HEK293 (cell line): ENCODE measurements around the gene HSPB6.

Source experiments
- BCL11A ChIP-seq: fragments of 450-650 bp; formaldehyde crosslinking; IDR thresholded peaks from 2 replicates; pipeline ENCODE4 v1.5.1; 2016; ENCODE audit warnings: low read depth, missing biosample characterization, missing genetic modification characterization
- CTCF ChIP-seq: fragments of 450-650 bp; formaldehyde crosslinking; IDR thresholded peaks from 2 replicates; pipeline ENCODE4 v1.5.1; 2016; ENCODE audit warnings: missing biosample characterization, missing genetic modification characterization
- HIC1 ChIP-seq: fragments of 450-650 bp; formaldehyde crosslinking; IDR thresholded peaks from 2 replicates; pipeline ENCODE4 v1.5.1; 2016; ENCODE audit warnings: missing biosample characterization, missing genetic modification characterization
- HOXC10 ChIP-seq: sonication (generic); formaldehyde crosslinking; IDR thresholded peaks from 2 replicates; pipeline ENCODE4 v1.8.1; 2023; ENCODE audit warnings: mild to moderate bottlenecking, missing genetic modification reagents
- KLF9 ChIP-seq: fragments of 450-650 bp; formaldehyde crosslinking; IDR thresholded peaks from 2 replicates; pipeline ENCODE4 v1.5.1; 2016; ENCODE audit warnings: missing biosample characterization, missing genetic modification characterization, low read depth
- PRDM1 ChIP-seq: fragments of 450-650 bp; formaldehyde crosslinking; IDR thresholded peaks from 2 replicates; pipeline ENCODE4; 2016; ENCODE audit warnings: missing biosample characterization, missing genetic modification characterization
- TRIM28 ChIP-seq: IDR thresholded peaks from 2 replicates; pipeline ENCODE4 v1.6.1; 2011; ENCODE audit warnings: low read length, control low read depth, borderline replicate concordance
- ZBTB11 ChIP-seq: fragments of 450-650 bp; formaldehyde crosslinking; conservative IDR thresholded peaks from 2 replicates; pipeline ENCODE4 v1.5.1; 2016; ENCODE audit warnings: low read depth, missing biosample characterization, missing genetic modification characterization
- ZBTB6 ChIP-seq: fragments of 450-650 bp; formaldehyde crosslinking; IDR thresholded peaks from 2 replicates; pipeline ENCODE4 v1.5.1; 2017; ENCODE audit warnings: missing biosample characterization, missing genetic modification characterization
- ZBTB8A ChIP-seq: fragments of 450-650 bp; formaldehyde crosslinking; IDR thresholded peaks from 2 replicates; pipeline ENCODE4 v1.5.1; 2016; ENCODE audit warnings: missing biosample characterization, missing genetic modification characterization
- ZFP3 ChIP-seq: fragments of 450-650 bp; formaldehyde crosslinking; IDR thresholded peaks from 2 replicates; pipeline ENCODE4 v1.5.1; 2016; ENCODE audit warnings: low read depth, missing biosample characterization, missing genetic modification characterization
- ZFP41 ChIP-seq: fragments of 450-650 bp; formaldehyde crosslinking; IDR thresholded peaks from 2 replicates; pipeline ENCODE4 v1.5.1; 2016; ENCODE audit warnings: missing biosample characterization, missing genetic modification characterization, borderline replicate concordance
- ZNF114 ChIP-seq: fragments of 450-650 bp; formaldehyde crosslinking; IDR thresholded peaks from 2 replicates; pipeline ENCODE4 v1.5.0; 2017; ENCODE audit warnings: missing biosample characterization, missing genetic modification characterization
- ZNF132 ChIP-seq: fragments of 450-650 bp; formaldehyde crosslinking; IDR thresholded peaks from 2 replicates; pipeline ENCODE4 v1.5.1; 2017; ENCODE audit warnings: missing biosample characterization, missing genetic modification characterization, borderline replicate concordance
- ZNF146 ChIP-seq: fragments of 450-650 bp; formaldehyde crosslinking; IDR thresholded peaks from 2 replicates; pipeline ENCODE4 v1.5.1; 2016; ENCODE audit warnings: missing biosample characterization, missing genetic modification characterization
- ZNF266 ChIP-seq: fragments of 450-650 bp; formaldehyde crosslinking; IDR thresholded peaks from 2 replicates; pipeline ENCODE4 v1.5.1; 2016; ENCODE audit warnings: missing biosample characterization, missing genetic modification characterization, low read depth
- ZNF404 ChIP-seq: fragments of 450-650 bp; formaldehyde crosslinking; IDR thresholded peaks from 2 replicates; pipeline ENCODE4 v1.5.1; 2017; ENCODE audit warnings: missing biosample characterization, missing genetic modification characterization
- ZNF423 ChIP-seq: fragments of 450-650 bp; formaldehyde crosslinking; IDR thresholded peaks from 2 replicates; pipeline ENCODE4 v1.5.1; 2016; ENCODE audit warnings: missing biosample characterization, missing genetic modification characterization
- ZNF426 ChIP-seq: fragments of 450-650 bp; formaldehyde crosslinking; IDR thresholded peaks from 2 replicates; pipeline ENCODE4 v1.5.1; 2017; ENCODE audit warnings: missing biosample characterization, missing genetic modification characterization, mild to moderate bottlenecking, inconsistent platforms, moderate library complexity
- ZNF488 ChIP-seq: fragments of 450-650 bp; formaldehyde crosslinking; IDR thresholded peaks from 2 replicates; pipeline ENCODE4 v1.5.1; 2016; ENCODE audit warnings: missing biosample characterization, missing genetic modification characterization
- ZNF513 ChIP-seq: fragments of 450-650 bp; IDR thresholded peaks from 2 replicates; pipeline ENCODE4 v1.5.1; 2018; ENCODE audit warnings: missing biosample characterization, missing genetic modification characterization
- ZNF514 ChIP-seq: fragments of 450-650 bp; formaldehyde crosslinking; IDR thresholded peaks from 2 replicates; pipeline ENCODE4 v1.5.1; 2016; ENCODE audit warnings: missing biosample characterization, missing genetic modification characterization
- ZNF558 ChIP-seq: fragments of 450-650 bp; formaldehyde crosslinking; IDR thresholded peaks from 2 replicates; pipeline ENCODE4 v1.5.1; 2016; ENCODE audit warnings: missing biosample characterization, missing genetic modification characterization
- ZNF580 ChIP-seq: fragments of 450-650 bp; formaldehyde crosslinking; IDR thresholded peaks from 2 replicates; pipeline ENCODE4 v1.5.1; 2016; ENCODE audit warnings: missing biosample characterization, missing genetic modification characterization
- ZNF664 ChIP-seq: fragments of 450-650 bp; formaldehyde crosslinking; IDR thresholded peaks from 2 replicates; pipeline ENCODE4 v1.5.1; 2016; ENCODE audit warnings: missing biosample characterization, missing genetic modification characterization
- ZNF768 ChIP-seq: fragments of 450-650 bp; formaldehyde crosslinking; IDR thresholded peaks from 2 replicates; pipeline ENCODE4 v1.5.1; 2018; ENCODE audit warnings: missing biosample characterization, mild to moderate bottlenecking, missing genetic modification characterization
- ZNF777 ChIP-seq: fragments of 450-650 bp; formaldehyde crosslinking; IDR thresholded peaks from 2 replicates; pipeline ENCODE4 v1.5.1; 2017; ENCODE audit warnings: missing biosample characterization, missing genetic modification characterization, borderline replicate concordance
- ZNF785 ChIP-seq: fragments of 450-650 bp; formaldehyde crosslinking; IDR thresholded peaks from 2 replicates; pipeline ENCODE4 v1.5.1; 2016; ENCODE audit warnings: missing biosample characterization, missing genetic modification characterization
- ZNF837 ChIP-seq: fragments of 450-650 bp; formaldehyde crosslinking; IDR thresholded peaks from 2 replicates; pipeline ENCODE4 v1.5.1; 2016; ENCODE audit warnings: missing biosample characterization, missing genetic modification characterization

HSPB6 gene

GRCh38 chr19:35748106-35749020 lies 8.5 kb downstream of the HSPB6 start, which contains the start of gene LIN37 (continued):
- TF ChIP-seq HOXC10 (CRISPR knock-in tag) = no peak
- TF ChIP-seq CTCF (tag by site-specific recombination) = no peak
- peak; percentile 94 for TF ChIP-seq ZBTB8A
- TF ChIP-seq ZNF768 (tag by site-specific recombination) = no peak
- no peak for TF ChIP-seq ZNF146 (tag by site-specific recombination)
- no peak for TF ChIP-seq ZNF114
- no peak for TF ChIP-seq ZFP41 (tag by site-specific recombination)
- TF ChIP-seq ZNF426 (tag by site-specific recombination) = no peak
- TF ChIP-seq ZNF513 = peak; percentile 87
- TF ChIP-seq ZFP3 = no peak
- TF ChIP-seq BCL11A (tag by site-specific recombination) = peak; percentile 69
- no peak for TF ChIP-seq ZNF837
- TF ChIP-seq ZNF580 = peak; percentile 99
- peak; percentile 96 for TF ChIP-seq ZNF777 (tag by site-specific recombination)
- no peak for TF ChIP-seq ZNF423
- TF ChIP-seq ZBTB6 = no peak
- TF ChIP-seq ZNF514 = no peak
- TF ChIP-seq ZNF404 (tag by site-specific recombination) = no peak
- TF ChIP-seq KLF9 (tag by site-specific recombination) = peak; percentile 82
- peak; percentile 64 for TF ChIP-seq ZBTB11 (tag by site-specific recombination)
- TF ChIP-seq ZNF266 (tag by site-specific recombination) = no peak
- TF ChIP-seq ZNF132 (tag by site-specific recombination) = no peak
- 0 out of 2 replicates have a peak, but pooled peaks have one; percentile 28 for TF ChIP-seq TRIM28
- TF ChIP-seq ZNF785 (tag by site-specific recombination) = no peak
- peak; percentile 94 for TF ChIP-seq PRDM1
- TF ChIP-seq ZNF558 = peak; percentile 40; the same call in 1 of the 2 replicates
- TF ChIP-seq HIC1 (tag by site-specific recombination) = no peak
- no peak for TF ChIP-seq ZNF488 (tag by site-specific recombination)
- TF ChIP-seq ZNF664 = no peak
